Tongue (tissue), 2 donors: Measurements from ENCODE around the gene ARHGEF1. TPM values are rescaled to one million over a fixed set of nuclear protein-coding genes. Genes with fewer than 3 reads are reported as not detected.
"Not testable (repeated sequence)": the region's sequence is repeated elsewhere in the genome, so short reads cannot be mapped to it uniquely, and the experiment has no call there.

Experiments used
- DNase-seq: peaks from one replicate; pipeline ENCODE4 v3.0.0-alpha.2; 2015
- total RNA-seq: library from RNA; depleted of rRNA; stranded (reverse); fragments of >200 nt; gene quantifications from one replicate; pipeline ENCODE4 v1.2.3, GENCODE V29; 2014

The ARHGEF1 gene
- total RNA-seq, 1 donor from 2014 or later: 30.7 TPM

- no peak for DNase-seq
Observed at GRCh38 chr19:41905273-41906002, 22.5 kb downstream of the ARHGEF1 start.

- DNase-seq: no peak
Observed at GRCh38 chr19:41906271-41906670, 23.3 kb downstream of the ARHGEF1 start.

DNA sequence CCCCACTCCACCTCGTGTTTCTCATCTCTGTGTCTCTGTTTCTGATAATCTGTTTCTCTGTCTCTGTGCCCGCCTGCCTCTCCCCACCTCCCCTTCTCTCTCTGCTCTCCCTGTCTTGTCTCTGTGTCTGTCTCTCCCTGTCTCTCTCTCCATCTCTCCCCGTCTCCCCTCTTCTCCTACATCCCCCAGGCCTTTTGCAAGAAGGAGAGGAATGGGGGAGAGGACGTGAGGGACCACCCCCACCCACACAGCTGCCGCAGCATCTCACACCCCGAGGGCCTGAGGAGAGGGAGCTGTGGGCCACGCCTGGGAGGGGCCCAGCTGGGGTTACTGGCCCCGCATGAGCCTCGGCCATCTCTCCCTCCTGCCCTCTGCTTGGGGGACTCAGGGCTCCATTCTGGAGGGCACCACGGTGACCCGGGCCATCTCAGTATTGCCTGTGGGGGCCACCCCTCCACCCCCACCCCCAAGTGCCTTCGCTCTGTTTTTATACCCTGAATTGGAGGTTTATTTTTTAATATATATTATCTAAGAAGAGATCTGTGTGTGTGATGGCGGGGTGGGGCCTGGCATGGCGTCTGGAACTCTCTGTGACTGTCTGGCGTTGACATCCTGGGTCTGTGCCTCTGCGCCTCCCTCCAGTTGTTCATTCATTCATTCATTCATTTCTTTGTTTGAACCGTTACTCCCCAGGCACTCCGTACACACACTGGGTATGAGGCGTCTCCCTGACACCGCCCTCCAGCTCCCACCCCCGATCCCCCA is 24.1 kb downstream of the ARHGEF1 start:
- DNase-seq: no peak

DNA sequence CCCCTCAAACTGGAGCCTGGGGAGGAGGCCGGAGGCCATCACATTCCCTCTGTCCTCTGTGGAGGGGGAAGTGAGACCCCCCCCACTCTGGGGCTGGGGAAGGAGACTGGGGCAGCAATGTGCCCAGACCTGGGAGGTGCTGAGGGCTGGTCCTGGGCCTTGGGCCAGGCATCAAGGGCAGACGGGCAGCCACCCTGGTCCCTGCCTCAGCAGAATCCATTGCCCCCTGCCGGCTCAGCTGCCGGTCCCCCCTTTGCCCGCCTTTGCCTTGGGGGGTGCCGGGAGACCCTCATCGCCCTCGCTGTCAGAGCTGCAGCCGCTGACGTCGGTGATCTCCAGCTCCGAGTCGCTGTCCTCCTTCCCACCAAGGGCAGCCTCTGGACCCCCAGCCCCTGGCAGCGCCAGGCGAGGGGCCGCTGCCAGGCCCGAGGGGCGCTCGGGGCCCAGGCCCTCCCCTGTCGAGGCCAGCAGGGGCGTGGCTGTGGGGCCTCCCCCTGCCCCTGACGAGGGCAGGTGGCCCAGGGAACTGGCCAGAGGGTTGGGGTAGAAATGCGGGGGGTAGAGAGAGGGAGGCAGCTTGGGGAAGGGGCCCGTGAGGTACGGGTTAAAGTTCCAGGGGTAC is 25.1 kb downstream of the ARHGEF1 start:
- no peak for DNase-seq

- no peak for DNase-seq
Observed at GRCh38 chr19:41908724-41909464, 25.9 kb downstream of the ARHGEF1 start.

- no peak for DNase-seq
Observed at GRCh38 chr19:41909706-41910105, 26.7 kb downstream of the ARHGEF1 start.

DNA sequence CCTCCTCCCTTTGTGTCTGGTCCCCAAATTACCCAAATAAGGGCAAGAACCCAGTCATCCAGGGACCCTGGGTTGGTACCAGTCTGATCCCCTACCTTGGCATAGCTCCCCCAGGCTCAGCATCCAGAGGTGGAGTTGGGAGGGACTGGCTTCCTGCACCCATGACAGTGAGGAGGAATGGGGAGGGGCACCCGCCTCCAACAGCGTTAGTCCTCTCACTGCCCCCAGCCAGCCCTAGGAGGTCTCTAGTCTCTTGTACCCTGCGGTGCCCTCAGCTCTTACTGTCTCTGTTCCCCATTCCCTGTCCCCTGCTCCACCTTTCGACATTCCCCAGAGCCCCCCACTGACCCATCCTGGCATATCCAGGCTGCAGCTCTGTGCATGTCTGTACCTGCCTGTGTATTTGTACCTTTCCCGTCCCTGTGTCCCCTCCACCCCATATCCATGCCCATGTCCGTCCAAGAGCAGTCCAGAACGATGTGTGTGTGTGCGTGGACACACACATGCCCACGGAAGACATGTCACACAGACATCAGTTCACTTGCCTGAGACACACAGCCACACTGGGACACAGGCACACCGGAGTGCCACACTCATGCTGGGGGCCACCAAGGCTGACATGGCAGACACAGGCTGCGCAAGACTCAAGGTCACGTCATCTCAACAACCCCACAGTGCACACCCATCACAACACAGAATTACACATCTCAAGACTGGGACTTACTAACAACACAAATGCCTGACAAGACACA is 27.4 kb downstream of the ARHGEF1 start:
- no peak for DNase-seq

- no peak for DNase-seq
Observed at GRCh38 chr19:41910992-41911888, 28.3 kb downstream of the ARHGEF1 start.

- DNase-seq: no peak
Observed at GRCh38 chr19:41911889-41912731, 29.1 kb downstream of the ARHGEF1 start.

GRCh38 chr19:41912899-41913537 is 30.0 kb downstream of the ARHGEF1 start:
- DNase-seq: no peak

GRCh38 chr19:41913538-41914423 is 30.8 kb downstream of the ARHGEF1 start:
- no peak for DNase-seq

DNA sequence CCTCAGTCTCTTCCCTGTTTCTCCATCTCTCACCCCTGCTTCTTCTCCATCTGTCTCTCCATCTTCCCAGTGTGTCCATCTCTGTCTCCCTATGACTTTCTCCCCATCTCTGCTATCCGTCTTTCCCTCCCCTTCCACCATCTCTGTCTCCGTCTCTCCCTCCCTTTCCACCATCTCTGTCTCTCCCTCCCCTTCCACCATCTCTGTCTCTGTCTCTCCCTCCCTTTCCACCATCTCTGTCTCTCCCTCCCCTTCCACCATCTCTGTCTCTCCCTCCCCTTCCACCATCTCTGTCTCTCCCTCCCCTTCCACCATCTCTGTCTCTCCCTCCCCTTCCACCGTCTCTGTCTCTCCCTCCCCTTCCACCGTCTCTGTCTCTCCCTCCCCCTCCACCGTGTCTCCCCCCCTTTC is 31.4 kb downstream of the ARHGEF1 start:
- DNase-seq: not testable (repeated sequence)

DNA sequence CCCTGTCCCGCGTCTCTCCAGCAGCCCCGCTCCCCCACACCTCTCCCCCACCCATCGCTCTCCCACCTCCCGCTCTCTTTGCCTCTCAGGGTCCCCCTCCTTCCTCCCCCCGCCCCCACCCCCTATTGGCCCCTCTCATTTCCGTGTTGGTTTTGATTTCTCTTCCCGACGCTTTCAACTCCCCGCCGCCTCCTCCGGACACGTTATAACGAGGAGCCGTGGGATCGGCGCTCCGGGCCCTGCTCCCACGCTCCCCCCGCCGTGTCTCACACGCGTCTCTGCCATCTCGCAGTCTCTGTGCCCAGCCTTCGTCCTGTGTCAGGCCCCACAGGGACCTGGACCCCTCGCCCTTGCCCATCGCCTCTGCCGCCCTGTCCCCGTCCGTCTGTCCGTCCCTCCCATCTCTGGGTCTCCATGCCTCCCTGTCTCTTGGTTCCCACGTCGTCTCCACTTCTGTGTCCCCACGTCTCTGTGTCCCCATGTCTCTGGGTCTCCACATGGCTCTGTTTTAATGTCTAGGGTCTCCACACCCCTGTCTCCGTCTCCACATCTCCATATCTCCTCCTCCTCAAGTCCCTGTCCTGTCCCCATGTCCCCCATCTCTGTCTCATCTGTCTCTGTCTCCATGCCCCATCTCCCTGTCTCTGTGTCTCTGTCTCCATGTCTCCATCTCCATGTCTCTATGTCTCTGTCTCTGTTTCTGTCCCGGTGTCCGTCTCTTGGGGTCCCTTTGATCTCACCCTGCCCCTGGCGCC is 32.2 kb downstream of the ARHGEF1 start:
- DNase-seq: no peak

DNA sequence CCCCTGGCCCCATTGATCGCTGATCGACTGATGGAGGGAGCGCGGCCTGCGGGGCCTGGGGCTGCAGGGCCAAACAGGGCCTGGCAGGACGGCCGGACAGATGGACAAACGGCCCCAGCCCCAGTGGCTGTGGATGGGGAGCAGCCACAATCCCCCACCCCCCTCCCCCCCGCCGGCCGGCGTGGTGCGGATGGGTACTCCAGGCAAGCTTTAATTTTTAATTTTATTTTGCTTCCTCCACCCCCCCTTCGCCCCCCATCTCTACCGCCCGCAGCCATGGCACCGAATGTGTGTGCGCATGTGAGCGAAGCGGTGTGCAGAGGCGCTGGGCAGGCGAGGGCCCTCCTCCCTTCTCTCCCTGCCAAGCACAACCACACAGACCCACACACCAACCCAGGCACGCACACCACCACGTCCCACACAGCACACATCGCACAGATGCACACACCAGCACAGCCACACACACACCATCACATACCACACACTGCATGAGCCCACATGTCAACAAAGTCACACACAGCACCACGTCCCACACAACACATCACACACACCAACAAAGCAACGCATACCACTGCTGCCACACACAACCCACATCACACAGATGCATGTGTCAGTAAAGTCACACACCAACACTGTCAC is 32.9 kb downstream of the ARHGEF1 start:
- DNase-seq: no peak

DNA sequence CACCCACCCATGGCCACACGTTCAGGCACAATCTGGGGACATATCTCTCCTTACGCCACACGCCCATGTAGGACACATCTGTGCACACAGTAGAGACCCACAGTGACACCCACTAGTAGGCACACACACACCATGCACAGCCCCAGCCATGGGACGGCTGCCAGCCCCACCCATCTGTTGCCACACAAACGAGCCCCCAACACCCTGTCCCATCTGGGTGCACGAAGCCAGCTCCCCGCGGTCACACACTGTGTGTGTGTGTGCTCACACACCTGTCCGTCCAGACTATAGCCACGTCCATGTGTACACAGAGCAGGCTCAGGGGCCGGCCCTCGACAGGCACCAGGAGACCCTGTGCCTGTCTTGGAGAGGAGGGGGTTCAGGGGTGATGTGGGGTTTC is 34.7 kb downstream of the ARHGEF1 start:
- no peak for DNase-seq

DNA sequence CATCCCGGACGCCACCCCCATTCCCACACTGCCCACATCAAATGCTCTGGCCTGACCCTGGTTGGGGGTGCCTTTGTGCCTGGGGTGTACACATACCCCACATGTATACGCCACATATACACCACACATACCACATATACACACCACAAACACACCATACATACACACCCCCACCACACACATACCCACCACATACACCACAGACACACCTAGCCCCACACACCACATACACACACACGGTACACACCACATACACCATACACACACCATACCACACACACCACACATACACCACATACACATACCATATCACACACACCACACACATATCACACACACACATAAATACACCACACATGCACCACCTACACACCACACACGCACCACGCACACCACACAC is 35.1 kb downstream of the ARHGEF1 start:
- DNase-seq: no peak
